ENCODE measurements around the gene CRADD. TPM values are rescaled to one million over a fixed set of nuclear protein-coding genes. Genes with fewer than 3 reads are reported as not detected.

Gene CRADD
- total RNA-seq, 1 experiment from 2014 or later, result 7.6 TPM

- H3K23me2 ChIP-seq (ENCODE audit: insufficient read length, low read depth, low read length, poor library complexity, severe bottlenecking), result no peaks in the 10 kb centered on the region
- H4K20me1 ChIP-seq (ENCODE audit: control insufficient read depth, insufficient read depth, insufficient read length), result no peaks in the 10 kb centered on the region
- no peak overlapping the region for H3K4ac ChIP-seq (ENCODE audit: low read depth, low read length)
- H3K56ac ChIP-seq (ENCODE audit: insufficient read length, low read depth, low read length), result no peak overlapping the region
- H2BK20ac ChIP-seq (ENCODE audit: low read depth, low read length, poor library complexity, severe bottlenecking), result no peak overlapping the region
- H2BK15ac ChIP-seq (ENCODE audit: low read depth, low read length), result no peak overlapping the region
- H3K27me3 ChIP-seq (ENCODE audit: insufficient read depth, low read length), result no peaks in the 10 kb centered on the region
- no peak overlapping the region for H2AK5ac ChIP-seq (ENCODE audit: insufficient read length, low read length)
- H2BK12ac ChIP-seq (ENCODE audit: insufficient read length, low read depth, low read length), result no peak overlapping the region
- H3K27ac ChIP-seq (ENCODE audit: insufficient read length, low read depth, low read length), result no peak overlapping the region
- no peaks in the 10 kb centered on the region for H3K9me3 ChIP-seq (ENCODE audit: control insufficient read depth, low read depth, low read length)
- H3K79me2 ChIP-seq (ENCODE audit: insufficient read depth, low read length), result no peaks in the 10 kb centered on the region
- no CpG with 5 or more reads among the region's 1 CpG for WGBS (ENCODE audit: extremely low coverage, insufficient read length, low lambda C conversion rate)
- TF ChIP-seq, protein P1, sequence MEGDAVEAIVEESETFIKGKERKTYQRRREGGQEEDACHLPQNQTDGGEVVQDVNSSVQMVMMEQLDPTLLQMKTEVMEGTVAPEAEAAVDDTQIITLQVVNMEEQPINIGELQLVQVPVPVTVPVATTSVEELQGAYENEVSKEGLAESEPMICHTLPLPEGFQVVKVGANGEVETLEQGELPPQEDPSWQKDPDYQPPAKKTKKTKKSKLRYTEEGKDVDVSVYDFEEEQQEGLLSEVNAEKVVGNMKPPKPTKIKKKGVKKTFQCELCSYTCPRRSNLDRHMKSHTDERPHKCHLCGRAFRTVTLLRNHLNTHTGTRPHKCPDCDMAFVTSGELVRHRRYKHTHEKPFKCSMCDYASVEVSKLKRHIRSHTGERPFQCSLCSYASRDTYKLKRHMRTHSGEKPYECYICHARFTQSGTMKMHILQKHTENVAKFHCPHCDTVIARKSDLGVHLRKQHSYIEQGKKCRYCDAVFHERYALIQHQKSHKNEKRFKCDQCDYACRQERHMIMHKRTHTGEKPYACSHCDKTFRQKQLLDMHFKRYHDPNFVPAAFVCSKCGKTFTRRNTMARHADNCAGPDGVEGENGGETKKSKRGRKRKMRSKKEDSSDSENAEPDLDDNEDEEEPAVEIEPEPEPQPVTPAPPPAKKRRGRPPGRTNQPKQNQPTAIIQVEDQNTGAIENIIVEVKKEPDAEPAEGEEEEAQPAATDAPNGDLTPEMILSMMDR (conservative IDR thresholded peaks at IDR 0.05), result peak; percentile 48; the same call in 2 of the 3 replicates
- no peak overlapping the region for H3K9ac ChIP-seq (ENCODE audit: extremely low read depth, insufficient read length, low read length)
- no peaks in the 10 kb centered on the region for H3K79me1 ChIP-seq (ENCODE audit: insufficient read depth, low read depth, low read length, poor library complexity, severe bottlenecking)
- no peak overlapping the region for H2BK5ac ChIP-seq (ENCODE audit: insufficient read length, low read length)
- H3K27me3 Mint-ChIP-seq (ENCODE audit: low read depth), result no peaks in the 10 kb centered on the region
- H3T11ph ChIP-seq (ENCODE audit: low read length), result no peak overlapping the region
- H4K5ac ChIP-seq (ENCODE audit: insufficient read length, low read depth, low read length), result no peak overlapping the region
- no peak overlapping the region; a peak in 1 of 7 replicates for H3K27ac Mint-ChIP-seq
- H2AFZ ChIP-seq (ENCODE audit: low read length), result no peak overlapping the region
- no peaks in the 10 kb centered on the region for H3K9me3 Mint-ChIP-seq
- no peak overlapping the region for H2BK120ac ChIP-seq (ENCODE audit: low read depth, low read length, poor library complexity, severe bottlenecking)
- H4K91ac ChIP-seq (ENCODE audit: insufficient read length, low read depth, low read length), result no peak overlapping the region
- H3K4me2 ChIP-seq (ENCODE audit: insufficient read depth, insufficient read length, low read length), result no peak overlapping the region
- no peak for DNase-seq
- H3K36me3 Mint-ChIP-seq (ENCODE audit: insufficient read depth in 1 of 3, low read depth in 3 of 3), result no peaks in the 10 kb centered on the region
- no peak overlapping the region for H3K4me3 Mint-ChIP-seq
- no peak overlapping the region for H3K23ac ChIP-seq (ENCODE audit: insufficient read length, low read depth, low read length)
- no peak overlapping the region for H3K14ac ChIP-seq (ENCODE audit: insufficient read depth, low read length)
- peaks cover 23 to 29% of the 10 kb centered on the region in 2 experiments for H3K4me1 Mint-ChIP-seq
- H3K4me1 ChIP-seq (ENCODE audit: insufficient read depth, low read length), result no peaks in the 10 kb centered on the region
- no peak overlapping the region for H4K8ac ChIP-seq (replicated peaks; ENCODE audit: insufficient read length, low read depth, low read length)
- no peak overlapping the region for H3K18ac ChIP-seq (ENCODE audit: insufficient read length, low read depth, low read length)
Measured at GRCh38 chr12:93896427-93896826, 219.3 kb downstream of the CRADD start.

Measured in H9 (cell line).